ENCODE data around the gene DYNLT2B.

The DYNLT2B gene

GRCh38 chr3:196272826-196273225 lies 45.2 kb downstream of the DYNLT2B start:
- no peak for TF ChIP-seq CTCF (IDR thresholded peaks at IDR 0.05; ENCODE audit: borderline replicate concordance, insufficient read depth, low read depth, low read length)
- H3K4me3 ChIP-seq (ENCODE audit: low read depth, low read length), result no peak overlapping the region

GRCh38 chr3:196270499-196270898 lies 47.5 kb downstream of the DYNLT2B start:
- no peak for TF ChIP-seq CTCF (IDR thresholded peaks at IDR 0.05; ENCODE audit: borderline replicate concordance, insufficient read depth, low read depth, low read length)
- H3K4me3 ChIP-seq (ENCODE audit: low read depth, low read length), result no peak overlapping the region

DNA sequence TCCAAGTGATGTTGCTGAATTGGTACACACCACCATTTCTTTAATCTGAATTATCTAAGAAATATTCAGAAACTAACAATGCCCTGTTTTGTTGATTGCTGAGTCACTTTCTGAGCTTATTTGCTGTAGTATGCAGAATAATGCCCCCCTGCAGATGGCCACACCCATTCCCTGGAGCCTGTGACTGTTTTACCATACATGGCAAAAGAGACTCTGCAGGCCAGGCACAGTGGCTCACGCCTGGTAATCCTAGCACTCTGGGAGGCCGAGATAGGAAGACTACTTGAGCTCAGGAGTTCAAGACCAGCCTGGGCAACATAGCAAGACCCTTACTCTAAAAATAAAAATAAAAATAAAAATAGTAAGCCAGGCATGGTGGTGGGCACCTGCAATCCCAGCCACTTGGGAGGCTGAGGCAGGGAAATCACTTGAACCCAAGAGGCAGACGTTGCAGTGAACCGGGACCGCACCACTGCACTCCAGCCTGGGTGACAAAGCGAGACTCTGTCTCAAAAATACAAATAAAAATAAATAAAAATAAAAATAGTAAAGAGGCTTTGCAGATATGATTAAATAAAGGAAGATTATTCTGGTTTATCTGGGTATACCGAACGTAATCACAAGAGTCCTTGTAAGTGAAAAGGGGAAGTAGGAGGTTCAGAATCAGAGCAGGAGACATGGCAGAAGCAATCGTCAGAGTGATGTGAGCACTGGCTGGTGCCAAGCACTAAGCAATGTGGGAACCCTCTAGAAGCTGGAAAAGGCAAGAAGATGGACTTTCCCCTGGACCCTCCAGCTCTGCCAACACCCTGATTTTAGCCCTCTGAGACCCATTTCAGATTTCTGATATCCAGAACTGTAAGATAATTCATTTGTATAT lies 49.5 kb downstream of the DYNLT2B start:
- no peak for TF ChIP-seq CTCF (IDR thresholded peaks at IDR 0.05; ENCODE audit: borderline replicate concordance, insufficient read depth, low read depth, low read length)
- H3K4me3 ChIP-seq (ENCODE audit: low read depth, low read length), result no peak overlapping the region

DNA sequence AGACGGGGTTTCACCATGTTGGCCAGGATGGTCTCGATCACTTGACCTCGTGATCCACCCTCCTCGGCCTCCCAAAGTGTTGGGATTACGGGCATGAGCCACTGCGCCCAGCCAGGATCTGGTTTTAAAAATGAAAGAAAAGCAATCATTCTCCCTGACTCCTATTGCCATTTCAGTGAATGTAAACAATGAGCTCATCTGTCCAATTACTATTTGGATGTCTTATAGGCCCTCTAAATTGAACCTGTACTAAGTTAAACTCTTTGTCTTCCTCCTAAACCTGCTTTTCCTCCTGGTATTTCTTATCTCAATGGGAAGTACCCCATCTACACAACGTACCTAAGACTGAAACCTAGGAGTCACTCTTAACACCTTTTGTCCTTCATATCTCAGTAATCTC lies 54.2 kb downstream of the DYNLT2B start:
- TF ChIP-seq CTCF (IDR thresholded peaks at IDR 0.05; ENCODE audit: borderline replicate concordance, insufficient read depth, low read depth, low read length), result no peak
- H3K4me3 ChIP-seq (ENCODE audit: low read depth, low read length), result no peak overlapping the region

- no peak overlapping the region for H3K4me3 ChIP-seq (ENCODE audit: low read depth, low read length)
Measured at GRCh38 chr3:196260784-196261183, 57.3 kb downstream of the DYNLT2B start.

DNA sequence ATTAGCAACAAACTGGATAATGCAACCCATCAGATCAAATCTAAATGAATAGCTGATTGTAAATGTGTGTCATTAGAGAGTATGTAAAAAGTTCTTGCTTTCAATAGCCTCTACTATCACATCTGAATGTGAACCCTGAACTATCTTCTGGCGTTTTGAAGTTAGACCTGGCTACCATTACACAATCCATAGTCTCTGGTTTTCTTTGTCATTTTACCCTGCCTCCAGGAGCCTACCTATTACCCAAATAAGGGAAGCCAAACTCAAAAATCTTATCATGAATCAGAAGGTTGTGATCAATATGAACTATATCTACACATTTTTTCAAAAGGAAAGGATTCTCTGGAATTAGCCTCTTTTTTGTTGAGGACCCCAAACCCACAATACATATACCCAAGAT lies 62.3 kb downstream of the DYNLT2B start:
- H3K4me3 ChIP-seq (ENCODE audit: low read depth, low read length), result no peak overlapping the region
- TF ChIP-seq CTCF (IDR thresholded peaks at IDR 0.05; ENCODE audit: borderline replicate concordance, insufficient read depth, low read depth, low read length), result no peak

More at GRCh38 chr3:196260784-196261183, 57.3 kb downstream of the DYNLT2B start:
- TF ChIP-seq CTCF (IDR thresholded peaks at IDR 0.05; ENCODE audit: borderline replicate concordance, insufficient read depth, low read depth, low read length), result no peak
